Stimulated activated naive CD4-positive, alpha-beta T cell (primary cell): Measurements from ENCODE around the gene EPX.

Experiments
- DNase-seq, 6 experiments: peaks; one replicate each; lab custom pipeline; 2025; lab: John Stamatoyannopoulos, UW

The EPX gene

GRCh38 chr17:58184986-58185761 is 7.4 kb upstream of the EPX start:
- no peak for DNase-seq

- no peak for DNase-seq
Measured at GRCh38 chr17:58186591-58186990, 5.9 kb upstream of the EPX start.

GRCh38 chr17:58187063-58187462 is 5.5 kb upstream of the EPX start:
- no peak for DNase-seq

- no peak for DNase-seq
Measured at GRCh38 chr17:58187675-58188074, 4.9 kb upstream of the EPX start.

- no peak for DNase-seq
Measured at GRCh38 chr17:58189436-58190146, 2.9 kb upstream of the EPX start.

GRCh38 chr17:58191241-58191896 is 1.2 kb upstream of the EPX start:
- DNase-seq, result no peak

- DNase-seq, result no peak
Measured at GRCh38 chr17:58193641-58194255, 1.2 kb downstream of the EPX start.

- DNase-seq, result no peak
Measured at GRCh38 chr17:58195518-58196123, 3.1 kb downstream of the EPX start.

GRCh38 chr17:58196610-58197009 is 4.1 kb downstream of the EPX start:
- DNase-seq, result no peak

- DNase-seq, result peak in 5 of 6 experiments; percentile 7 to 39 (median 26)
Measured at GRCh38 chr17:58200024-58200633, 7.6 kb downstream of the EPX start.

GRCh38 chr17:58202859-58203258 is 10.3 kb downstream of the EPX start:
- no peak for DNase-seq

GRCh38 chr17:58204796-58205195 is 12.3 kb downstream of the EPX start:
- no peak for DNase-seq

- no peak for DNase-seq
Measured at GRCh38 chr17:58205936-58206335, 13.4 kb downstream of the EPX start.

- DNase-seq, result no peak
Measured at GRCh38 chr17:58207451-58207850, 14.9 kb downstream of the EPX start.

GRCh38 chr17:58208344-58208743 is 15.8 kb downstream of the EPX start:
- DNase-seq, result no peak

GRCh38 chr17:58210922-58211321 is 18.4 kb downstream of the EPX start:
- no peak for DNase-seq

- no peak for DNase-seq
Measured at GRCh38 chr17:58215685-58216084, 23.2 kb downstream of the EPX start.

GRCh38 chr17:58217766-58218165 is 25.2 kb downstream of the EPX start:
- no peak for DNase-seq

GRCh38 chr17:58219007-58219788 is 26.7 kb downstream of the EPX start, which contains the start of gene MKS1:
Gene MKS1, minus strand, starts transcription at chr17:58219255. Its CDS starts 25 bp downstream, at chr17:58219230.
- peak; percentile 87 to 95 (median 92) for DNase-seq

- no peak for DNase-seq
Measured at GRCh38 chr17:58219789-58220183, 27.3 kb downstream of the EPX start.

GRCh38 chr17:58224315-58224714 is 31.8 kb downstream of the EPX start:
- DNase-seq, result no peak
